ENCODE measurements around the gene CELA2B. TPM values are rescaled to one million over a fixed set of nuclear protein-coding genes. Genes with fewer than 3 reads are reported as not detected.
"Not testable (repeated sequence)": the region's sequence is repeated elsewhere in the genome, so short reads cannot be mapped to it uniquely, and the experiment has no call there.

Gene CELA2B
- total and polyA plus RNA-seq, 10 of the 15 experiments (the other 5 are each of a cell fraction or from before 2014, with no cell fraction given), result not detected

DNA sequence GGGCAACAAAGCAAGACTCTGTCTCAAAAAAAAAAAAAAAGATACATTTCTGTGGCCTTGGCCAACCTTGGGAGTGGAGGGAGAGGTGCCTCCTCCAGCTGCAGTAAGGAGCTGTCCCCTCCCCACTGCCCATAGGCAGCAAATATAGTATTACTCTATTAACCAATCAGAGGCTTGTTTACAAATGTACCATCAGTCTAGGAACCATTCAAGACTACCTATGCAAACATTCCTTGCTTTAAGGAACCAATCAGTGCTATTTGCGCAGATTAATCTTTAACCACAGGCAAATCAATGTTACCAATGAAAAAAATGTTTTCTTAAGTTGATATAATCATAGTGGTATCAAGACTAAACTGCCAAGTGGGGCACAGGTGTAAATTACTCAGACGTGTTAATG lies 18.3 kb upstream of the CELA2B start:
- no peak overlapping the region for H3K9ac ChIP-seq (ENCODE audit: control insufficient read depth, insufficient read depth, low read length)
- TF ChIP-seq MEF2A (IDR thresholded peaks at IDR 0.05; ENCODE audit: insufficient read depth, low read depth, low read length), result no peak
- peak; percentile 73 for TF ChIP-seq NFYB (IDR thresholded peaks at IDR 0.05; ENCODE audit: insufficient read depth, low read depth, low read length)
- H3K27me3 ChIP-seq (replicated peaks in 1 of 2; ENCODE audit: control insufficient read depth in 2 of 2, insufficient read depth in 2 of 2, low read length in 1 of 2), result no peaks in the 10 kb centered on the region; a peak in 1 of 4 replicates
- no peak overlapping the region for H3K4me3 ChIP-seq
- RAD21 ChIA-PET (ENCODE audit: unreplicated experiment), result no interaction called here
- 49% methylated on average over 2 of the region's 2 CpGs for WGBS (ENCODE audit: insufficient coverage, insufficient replicate concordance, low lambda C conversion rate, missing lambda C conversion rate)
- peaks cover 4% of the 10 kb centered on the region for H3K4me1 ChIP-seq (ENCODE audit: control insufficient read depth, insufficient read depth, low read length)
- CTCF ChIA-PET, result interaction anchor here (0.6 kb wide), 1 partner anchor 90 kb away, joined by 4 read pairs; no protein-coding TSS in a partner anchor
- FAIRE-seq, result no peak
- no peak for ATAC-seq
- H3K4me2 ChIP-seq (ENCODE audit: control insufficient read depth, insufficient read depth), result no peak overlapping the region
- DNase-seq (ENCODE audit: low read depth, low spot score), result no peak
- POLR2A ChIA-PET, result no interaction called here
- intact Hi-C loops (cut with micrococcal nuclease; ENCODE audit: unreplicated experiment), result no loop called here
- H3K9me3 ChIP-seq (replicated peaks; ENCODE audit: control insufficient read depth, insufficient read depth, low read length), result no peaks in the 10 kb centered on the region
- H3K27ac ChIP-seq (ENCODE audit: control insufficient read depth, insufficient read depth), result no peak overlapping the region
- no peak overlapping the region for H2AFZ ChIP-seq (ENCODE audit: control insufficient read depth, low read depth, low read length)
- in situ Hi-C loops (cut with MboI), result no loop called here
- H4K20me1 ChIP-seq (ENCODE audit: control insufficient read depth, insufficient read depth), result no peaks in the 10 kb centered on the region
- no peaks in the 10 kb centered on the region for H3K79me2 ChIP-seq (ENCODE audit: control insufficient read depth, insufficient read depth, low read length)
- no peaks in the 10 kb centered on the region for H3K36me3 ChIP-seq (ENCODE audit: control insufficient read depth in 2 of 2, insufficient read depth in 2 of 2, low read length in 1 of 2)
- SMC1A ChIA-PET (ENCODE audit: uncharacterized antibody, unreplicated experiment), result no interaction called here
- BruUV-seq (replicated peaks), result no TSS peak

DNA sequence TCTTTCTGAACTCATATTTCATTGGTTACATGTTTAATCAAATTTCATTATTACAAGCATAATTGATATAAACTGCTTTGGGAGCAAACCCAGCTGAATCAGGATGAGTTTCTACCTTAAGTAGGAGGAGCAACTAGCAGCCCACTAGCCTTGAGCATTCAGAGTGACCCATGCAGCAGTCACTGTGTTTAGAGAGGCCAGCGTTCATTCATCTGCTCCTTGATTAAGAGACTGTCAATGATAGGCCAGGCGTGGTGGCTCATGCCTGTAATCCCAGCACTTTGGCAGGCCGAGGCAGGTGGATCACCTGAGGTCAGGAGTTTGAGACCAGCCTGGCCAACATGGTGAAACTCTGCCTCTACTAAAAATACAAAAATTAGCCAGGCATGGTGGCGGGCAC lies 17.5 kb upstream of the CELA2B start:
- H3K4me2 ChIP-seq (ENCODE audit: control insufficient read depth, insufficient read depth); H4K20me1 ChIP-seq (ENCODE audit: control insufficient read depth, insufficient read depth); H2AFZ ChIP-seq (ENCODE audit: control insufficient read depth, low read depth, low read length); H3K9ac ChIP-seq (ENCODE audit: control insufficient read depth, insufficient read depth, low read length); H3K79me2 ChIP-seq (ENCODE audit: control insufficient read depth, insufficient read depth, low read length); SMC1A ChIA-PET (ENCODE audit: uncharacterized antibody, unreplicated experiment); H3K27ac ChIP-seq (ENCODE audit: control insufficient read depth, insufficient read depth); ATAC-seq; H3K4me1 ChIP-seq (ENCODE audit: control insufficient read depth, insufficient read depth, low read length); DNase-seq (ENCODE audit: low read depth, low spot score); in situ Hi-C loops (cut with MboI); H3K4me3 ChIP-seq; RAD21 ChIA-PET (ENCODE audit: unreplicated experiment); FAIRE-seq; H3K36me3 ChIP-seq (ENCODE audit: control insufficient read depth in 2 of 2, insufficient read depth in 2 of 2, low read length in 1 of 2); H3K27me3 ChIP-seq (replicated peaks in 1 of 2; ENCODE audit: control insufficient read depth in 2 of 2, insufficient read depth in 2 of 2, low read length in 1 of 2); H3K9me3 ChIP-seq (replicated peaks; ENCODE audit: control insufficient read depth, insufficient read depth, low read length); POLR2A ChIA-PET; intact Hi-C loops (cut with micrococcal nuclease; ENCODE audit: unreplicated experiment); CTCF ChIA-PET; BruUV-seq (replicated peaks): not testable (repeated sequence)
- WGBS (ENCODE audit: insufficient coverage, insufficient replicate concordance, low lambda C conversion rate, missing lambda C conversion rate), result 49% methylated on average over 4 of the region's 4 CpGs

Data from GM12878 (cell line).